Stimulated activated CD4-positive, alpha-beta T cell treated with anti-CD3 and anti-CD28 coated beads, Interleukin-1b, Interleukin-23, amount 100 ng/mL, for 48 hours (primary cell): Measurements from ENCODE around the gene LRRK2.
"Not testable (repeated sequence)": the region's sequence is repeated elsewhere in the genome, so short reads cannot be mapped to it uniquely, and the experiment has no call there.

Source experiments
- DNase-seq: peaks from one replicate; pipeline ENCODE4 v3.0.0-alpha.2; 2020

LRRK2 gene

DNA sequence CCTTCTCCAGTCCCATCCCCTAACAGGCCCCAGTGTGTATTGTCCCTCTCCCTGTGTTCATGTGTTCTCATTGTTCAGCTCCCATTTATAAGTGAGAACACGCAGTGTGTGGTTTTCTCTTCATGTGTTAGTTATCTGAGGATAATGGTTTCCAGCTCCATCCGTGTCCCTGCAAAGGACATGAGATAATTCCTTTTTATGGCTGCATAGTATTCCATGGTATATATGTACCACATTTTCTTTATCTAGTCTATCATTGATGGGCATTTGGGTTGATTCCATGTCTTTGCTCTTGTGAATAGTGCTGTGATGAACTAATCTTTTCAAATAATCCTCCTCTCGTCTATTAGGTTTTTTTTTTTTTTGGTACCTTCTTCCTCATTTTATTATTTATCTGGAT is 25.9 kb downstream of the LRRK2 start:
- DNase-seq: not testable (repeated sequence)

DNA sequence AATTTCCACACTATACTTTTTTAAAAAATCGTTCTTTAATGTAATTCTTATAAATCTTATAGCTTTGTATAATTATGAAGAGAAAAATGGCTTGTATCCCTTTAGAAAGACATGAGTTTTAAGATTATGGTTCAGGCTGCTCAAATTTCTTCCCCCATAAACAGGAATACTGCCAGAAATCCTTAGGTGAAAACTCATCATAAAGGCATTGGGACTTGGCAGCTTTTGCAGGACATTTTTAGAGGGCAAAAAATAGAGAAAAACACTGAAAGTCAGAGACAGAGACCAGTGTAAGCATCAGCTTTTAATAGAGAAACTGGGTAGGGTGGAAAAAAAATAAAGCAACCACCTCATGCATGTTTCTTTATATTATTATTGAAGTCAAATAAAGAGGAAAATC is 29.1 kb downstream of the LRRK2 start:
- no peak for DNase-seq

DNA sequence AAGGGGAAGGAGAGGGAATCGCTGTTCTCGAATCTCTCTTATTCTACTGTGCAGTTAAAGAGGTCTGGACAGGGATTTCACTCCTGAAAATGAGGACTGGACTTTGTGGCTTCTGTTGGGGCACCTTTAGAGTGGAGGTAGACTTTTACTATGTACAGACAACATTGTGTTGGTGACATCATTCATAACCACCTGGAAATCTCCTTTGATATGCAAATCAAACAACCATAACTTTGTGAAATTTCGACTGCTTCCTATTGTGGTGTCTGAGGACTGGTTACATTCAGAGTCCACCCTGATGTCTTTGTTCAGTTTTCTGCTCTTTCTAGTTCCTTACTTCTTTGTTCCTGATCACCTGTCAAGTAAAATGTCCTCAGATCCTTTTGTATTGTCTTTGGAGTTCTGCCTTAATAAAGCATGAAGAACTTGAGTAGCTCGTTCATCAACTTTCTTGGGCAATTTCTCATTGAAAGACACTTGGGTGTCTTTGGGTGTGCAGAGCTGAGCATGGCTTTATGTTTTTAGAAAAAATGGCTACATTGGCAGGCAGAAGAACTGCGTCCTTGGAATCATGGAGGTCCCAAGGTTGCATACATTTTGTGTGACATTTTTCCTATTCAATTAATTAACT is 29.8 kb downstream of the LRRK2 start:
- DNase-seq: no peak

DNA sequence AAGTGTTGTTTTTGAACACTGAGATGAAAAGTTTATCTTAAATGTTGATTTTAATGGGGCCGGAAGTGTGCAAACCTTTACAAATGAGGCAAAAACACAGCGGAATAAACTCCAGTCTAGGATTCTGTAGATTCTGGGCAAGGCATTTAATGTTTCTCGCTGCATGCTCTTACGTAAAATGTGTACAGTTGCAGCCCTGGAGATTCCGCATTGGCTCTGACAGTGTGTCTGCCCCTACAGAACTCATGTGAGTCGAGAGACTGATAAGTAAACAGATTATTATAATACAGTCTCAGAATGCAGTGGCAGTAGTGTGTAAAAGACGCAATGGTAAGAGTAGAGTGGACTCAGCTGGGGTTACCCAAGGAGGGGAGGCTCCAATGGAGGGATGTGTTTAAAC is 33.6 kb downstream of the LRRK2 start:
- no peak for DNase-seq

DNA sequence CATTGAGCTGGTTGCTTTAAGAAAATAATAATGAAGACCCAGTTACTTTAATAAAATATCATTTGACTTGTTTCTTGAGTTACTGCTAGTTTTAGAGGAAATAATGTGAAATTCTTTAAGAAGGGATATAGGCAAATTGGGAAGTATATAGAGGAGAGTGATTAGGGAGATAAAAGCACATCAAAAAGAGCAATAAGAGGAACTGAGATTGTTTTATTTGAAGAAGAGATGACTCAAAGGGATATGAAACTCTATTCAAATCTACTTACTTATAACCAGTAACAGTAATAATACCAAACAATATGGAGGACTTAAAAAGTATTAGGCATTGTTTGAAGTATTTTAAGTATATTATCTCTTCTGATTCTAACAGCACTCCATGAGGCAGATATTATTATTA is 37.1 kb downstream of the LRRK2 start:
- no peak for DNase-seq

DNA sequence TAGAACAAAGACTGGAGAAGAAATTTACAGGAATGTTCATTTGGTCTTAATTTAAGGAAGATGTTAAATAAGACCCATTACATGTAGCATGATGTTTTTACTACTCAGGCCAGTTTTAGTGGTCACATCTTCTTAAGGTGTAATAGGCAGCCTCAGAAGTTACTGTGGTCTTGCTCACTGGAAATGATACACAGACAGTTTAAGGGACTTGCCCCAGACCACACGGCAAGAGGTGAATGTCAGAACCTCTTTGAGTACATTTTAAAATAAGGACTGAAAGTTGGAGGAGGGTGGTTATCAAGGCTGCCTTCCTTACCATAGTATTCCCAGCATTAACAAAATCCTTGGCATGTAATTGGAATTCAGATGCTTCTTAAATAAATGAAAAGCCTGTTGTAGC is 37.9 kb downstream of the LRRK2 start:
- no peak for DNase-seq

DNA sequence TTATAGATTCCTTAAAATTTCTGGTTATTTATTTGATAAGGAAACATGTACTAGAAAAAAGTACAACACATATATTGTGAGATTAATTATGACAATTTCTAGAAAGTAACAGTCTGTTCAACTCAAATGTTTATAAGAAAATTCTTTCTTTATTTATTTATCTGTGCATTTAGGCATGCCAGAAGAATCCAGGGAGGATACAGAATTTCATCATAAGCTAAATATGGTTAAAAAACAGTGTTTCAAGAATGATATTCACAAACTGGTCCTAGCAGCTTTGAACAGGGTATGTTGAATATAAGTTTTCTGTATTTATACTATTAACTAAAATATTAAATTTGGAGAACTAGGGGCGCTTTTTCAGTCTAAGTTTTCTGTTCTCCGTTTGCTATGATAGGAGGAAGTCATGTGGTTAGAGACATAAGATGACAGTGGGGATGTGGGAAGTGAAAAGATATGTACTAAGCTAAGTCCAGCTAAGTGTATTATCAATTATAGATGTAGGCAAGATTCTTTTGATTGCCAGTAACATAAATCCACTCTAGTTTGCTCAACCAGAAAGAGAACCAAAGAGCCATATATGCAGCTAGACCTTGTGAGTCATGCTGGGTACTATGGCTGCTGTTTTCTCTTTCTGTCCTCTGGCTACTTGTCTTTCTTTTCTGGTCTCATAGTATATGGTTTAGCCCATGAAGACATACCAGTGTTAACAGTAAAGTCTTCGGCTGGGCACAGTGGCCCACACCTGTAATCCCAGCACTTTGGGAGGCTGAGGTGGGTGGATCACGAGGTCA is 39.0 kb downstream of the LRRK2 start:
- DNase-seq: no peak

DNA sequence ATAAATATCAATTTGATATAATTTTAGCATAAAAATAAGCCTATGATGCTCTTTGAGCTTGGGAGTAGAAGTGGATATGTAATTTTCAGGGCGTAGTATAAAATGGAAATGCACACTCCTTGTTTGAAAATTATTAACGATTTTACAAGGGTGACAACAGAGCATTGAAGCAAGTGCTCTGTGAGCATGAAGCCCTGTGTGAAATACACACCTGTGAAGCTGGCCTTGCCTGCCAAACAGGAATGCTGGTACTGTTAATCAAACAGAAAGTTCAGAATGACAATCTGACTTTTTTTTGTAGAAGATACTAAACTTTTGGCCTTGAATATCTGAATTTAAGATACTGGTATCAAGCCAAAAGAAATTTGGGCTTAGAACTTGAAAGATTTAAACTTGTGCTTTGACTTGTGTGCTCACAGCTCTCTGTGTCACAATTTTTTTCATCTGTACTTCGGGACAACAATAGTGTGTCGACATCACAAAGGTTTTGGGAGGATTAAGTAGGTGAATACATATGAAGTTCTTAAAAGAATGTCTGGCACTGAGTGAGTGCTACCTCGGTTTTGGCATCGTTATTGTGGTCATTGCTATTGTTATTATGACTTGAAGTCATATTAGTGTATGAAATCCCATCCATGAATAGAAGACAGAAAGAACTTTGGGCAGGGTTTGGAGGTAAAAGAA is 47.3 kb downstream of the LRRK2 start:
- DNase-seq: no peak

DNA sequence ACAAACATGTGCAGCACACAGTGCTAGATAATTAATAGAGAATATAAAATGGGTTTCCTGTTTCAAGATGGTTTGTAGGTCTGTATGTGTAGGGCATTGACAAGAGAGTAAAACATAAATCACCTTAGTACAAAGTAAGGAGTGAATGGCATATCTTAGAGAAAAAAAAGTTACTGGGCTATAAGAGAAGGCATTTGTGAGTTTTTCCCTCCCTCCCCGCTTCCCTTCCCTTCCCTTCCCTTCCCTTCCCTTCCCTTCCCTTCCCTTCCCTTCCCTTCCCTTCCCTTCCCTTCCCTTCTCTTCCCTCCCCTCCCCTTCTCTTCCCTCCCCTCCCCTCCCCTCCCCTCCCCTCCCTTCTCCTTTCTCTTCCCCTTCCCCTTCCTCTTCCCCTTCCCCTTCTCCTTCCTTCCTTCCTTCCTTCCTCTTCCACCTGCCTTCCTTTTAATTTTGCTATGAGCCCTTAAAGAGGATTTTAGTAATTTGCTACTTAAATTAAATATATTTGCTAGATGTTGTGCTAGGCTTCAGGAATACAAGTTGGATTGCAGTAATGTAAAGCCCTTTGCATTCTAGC is 57.1 kb downstream of the LRRK2 start:
- no peak for DNase-seq

DNA sequence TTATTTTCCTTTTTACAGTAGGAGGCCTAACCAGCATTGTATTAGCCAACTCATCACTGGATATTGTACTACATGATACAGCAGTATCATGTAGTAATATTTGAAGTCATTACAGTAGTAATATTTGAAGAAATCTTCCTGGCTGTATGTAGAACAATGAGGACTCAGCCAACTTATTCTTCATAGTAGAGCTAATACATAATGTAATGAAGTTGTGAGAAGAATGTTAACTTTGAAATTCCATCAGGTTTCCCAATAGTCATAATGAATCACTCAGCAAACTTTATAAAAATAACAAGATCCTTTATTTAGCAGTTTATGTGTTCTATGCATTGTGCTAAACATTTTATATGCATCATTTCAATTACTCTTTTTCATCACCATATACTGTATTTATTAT is 61.8 kb downstream of the LRRK2 start:
- no peak for DNase-seq

DNA sequence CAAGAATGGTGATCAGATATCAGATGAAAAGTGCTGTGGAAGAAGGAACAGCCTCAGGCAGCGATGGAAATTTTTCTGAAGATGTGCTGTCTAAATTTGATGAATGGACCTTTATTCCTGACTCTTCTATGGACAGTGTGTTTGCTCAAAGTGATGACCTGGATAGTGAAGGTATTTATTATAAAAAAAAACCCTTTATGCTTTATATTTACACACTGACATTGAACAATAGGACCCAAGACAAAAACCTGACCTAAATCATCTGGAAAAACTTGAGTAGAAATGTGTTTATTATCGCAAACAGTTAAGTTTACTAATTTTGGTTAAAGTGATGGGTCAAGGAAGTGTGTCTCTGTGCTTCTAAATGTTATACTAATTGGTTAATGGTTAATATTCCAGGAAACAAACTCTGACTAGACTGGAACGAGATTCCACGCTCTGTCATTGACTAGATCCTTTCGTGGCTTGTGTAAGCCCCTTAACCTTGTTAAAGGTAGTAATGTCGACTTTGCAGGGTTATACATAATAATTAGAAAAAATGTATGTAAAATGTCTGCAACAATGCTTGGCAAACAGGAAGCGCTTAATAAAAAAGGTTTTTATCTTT is 62.7 kb downstream of the LRRK2 start:
- no peak for DNase-seq

DNA sequence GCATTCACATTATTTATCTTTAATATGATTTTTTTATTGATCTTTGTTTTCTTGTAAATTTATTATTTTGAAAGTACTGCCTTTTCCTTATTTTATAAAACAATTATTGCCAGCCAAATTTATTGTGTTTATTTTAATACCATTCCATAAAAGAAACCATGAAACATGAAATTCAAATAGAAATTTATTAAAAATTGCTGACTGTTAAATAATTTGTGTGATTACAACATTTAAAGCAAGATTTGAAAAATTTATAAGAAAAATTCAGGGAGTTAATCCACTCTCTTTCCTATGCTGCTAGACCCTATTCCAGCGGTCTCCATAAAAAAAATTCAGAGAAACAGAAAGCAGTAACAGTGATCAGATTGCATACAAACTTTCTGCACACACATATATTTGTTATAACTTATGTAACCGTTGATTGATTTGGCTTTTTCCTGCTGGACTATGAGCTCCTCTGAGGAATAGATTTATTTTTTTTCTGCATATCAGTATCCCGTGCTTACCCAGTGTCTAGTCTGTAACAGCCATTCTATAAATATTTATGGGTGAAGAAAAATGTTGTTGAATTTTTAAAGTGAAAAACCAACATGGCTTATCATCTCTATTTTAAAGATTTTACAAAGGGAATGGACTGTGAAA is 68.1 kb downstream of the LRRK2 start:
- DNase-seq: no peak

DNA sequence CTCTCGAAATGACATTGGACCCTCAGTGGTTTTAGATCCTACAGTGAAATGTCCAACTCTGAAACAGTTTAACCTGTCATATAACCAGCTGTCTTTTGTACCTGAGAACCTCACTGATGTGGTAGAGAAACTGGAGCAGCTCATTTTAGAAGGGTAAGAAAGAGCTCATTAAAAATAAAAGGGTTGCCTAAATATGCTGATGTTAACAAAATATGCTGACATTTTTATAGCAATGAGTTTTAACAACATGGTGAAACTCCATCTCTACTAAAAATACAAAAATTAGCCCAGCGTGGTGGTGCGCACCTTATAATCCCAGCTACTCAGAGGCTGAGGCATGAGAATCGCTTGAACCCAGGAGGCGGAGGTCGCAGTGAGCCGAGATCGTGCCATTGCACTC is 73.5 kb downstream of the LRRK2 start:
- DNase-seq: no peak

DNA sequence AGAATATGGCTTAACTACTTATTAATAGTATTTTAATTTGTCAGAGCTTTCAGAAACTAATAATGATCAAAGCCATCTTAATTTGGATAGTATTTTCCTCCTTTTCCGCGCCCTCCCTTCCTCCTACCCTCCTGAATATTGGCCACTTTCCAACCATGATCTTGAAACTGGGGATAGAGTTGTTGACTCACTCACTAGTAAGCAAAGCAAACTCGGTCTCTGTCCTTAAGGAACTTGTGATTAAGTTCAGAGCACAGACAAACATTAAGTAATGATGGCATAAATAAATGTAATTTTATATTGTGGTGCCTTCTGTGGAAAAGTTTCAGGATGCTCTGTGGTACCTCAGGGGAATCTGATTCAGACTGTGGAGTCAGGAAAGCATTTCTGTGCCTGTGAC is 75.7 kb downstream of the LRRK2 start:
- no peak for DNase-seq

DNA sequence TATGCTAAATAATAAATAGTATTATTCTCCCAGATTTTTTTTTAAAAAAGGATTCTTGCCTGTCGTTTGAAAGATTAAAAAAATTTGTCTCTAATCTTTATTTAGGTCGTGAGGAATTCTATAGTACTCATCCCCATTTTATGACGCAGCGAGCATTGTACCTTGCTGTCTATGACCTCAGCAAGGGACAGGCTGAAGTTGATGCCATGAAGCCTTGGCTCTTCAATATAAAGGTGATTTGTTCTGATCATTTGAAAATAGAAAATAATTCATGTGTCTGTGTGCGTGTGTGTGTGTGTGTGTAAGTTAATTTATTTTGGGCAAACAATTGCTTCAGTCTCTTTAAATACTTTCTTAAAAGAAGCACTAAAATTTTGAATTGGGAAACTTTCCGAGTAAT is 84.2 kb downstream of the LRRK2 start:
- no peak for DNase-seq

DNA sequence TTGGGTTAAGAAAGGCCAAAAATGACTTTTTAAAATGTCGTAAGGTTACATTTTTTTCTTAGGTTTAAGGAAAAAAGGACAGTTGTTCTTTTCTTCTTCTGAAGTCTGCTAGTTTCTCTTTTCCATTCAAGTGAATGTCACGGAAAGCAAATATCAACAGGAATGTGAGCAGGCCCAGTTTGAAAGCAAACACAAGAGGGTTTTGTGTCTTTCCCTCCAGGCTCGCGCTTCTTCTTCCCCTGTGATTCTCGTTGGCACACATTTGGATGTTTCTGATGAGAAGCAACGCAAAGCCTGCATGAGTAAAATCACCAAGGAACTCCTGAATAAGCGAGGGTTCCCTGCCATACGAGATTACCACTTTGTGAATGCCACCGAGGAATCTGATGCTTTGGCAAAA is 85.4 kb downstream of the LRRK2 start:
- no peak for DNase-seq

DNA sequence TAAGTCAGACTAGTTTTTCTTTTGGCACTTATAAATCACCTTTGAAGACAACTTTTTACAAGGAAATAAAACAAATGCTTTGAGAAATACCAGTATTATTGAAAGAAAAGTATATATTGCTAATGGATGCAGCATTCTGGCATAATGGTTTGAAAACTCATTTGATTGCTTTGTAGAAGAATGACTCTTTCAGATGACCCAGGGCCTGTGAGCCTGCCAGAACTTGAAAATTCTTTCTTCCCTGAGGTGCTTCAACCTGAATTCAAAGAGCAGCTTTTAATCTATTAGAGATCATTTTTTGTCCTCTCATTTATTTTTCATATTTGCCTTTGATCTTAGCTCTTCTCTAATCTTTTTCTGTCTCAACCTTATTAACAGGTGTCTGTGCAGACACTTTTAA is 87.4 kb downstream of the LRRK2 start:
- no peak for DNase-seq

DNA sequence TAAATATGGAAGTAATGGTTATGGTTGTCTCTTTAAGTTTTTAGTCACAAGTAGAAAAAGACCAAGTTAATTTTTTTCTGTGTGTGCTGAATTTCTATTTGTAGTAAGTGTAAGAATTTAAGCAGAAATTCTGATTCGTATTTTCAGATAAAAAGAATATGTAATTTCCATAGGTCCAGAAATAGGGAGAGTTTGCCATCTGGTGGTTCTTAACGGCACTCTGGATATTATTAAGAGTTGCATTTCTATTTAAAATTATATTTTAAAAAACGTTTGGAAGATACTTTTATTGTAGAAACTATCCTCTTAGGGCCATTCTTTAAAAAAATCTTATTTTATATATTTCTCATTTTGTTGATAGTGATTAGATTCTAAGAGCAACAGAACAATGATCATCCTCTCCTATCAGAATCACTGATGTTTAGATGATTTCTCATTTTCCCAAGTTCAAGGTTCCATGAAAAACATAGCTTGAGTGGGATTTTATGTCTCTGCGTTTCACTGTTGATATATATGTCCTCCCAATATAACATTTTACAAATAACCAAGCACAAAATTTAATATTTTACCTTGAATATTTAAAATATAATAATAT is 88.3 kb downstream of the LRRK2 start:
- DNase-seq: no peak

DNA sequence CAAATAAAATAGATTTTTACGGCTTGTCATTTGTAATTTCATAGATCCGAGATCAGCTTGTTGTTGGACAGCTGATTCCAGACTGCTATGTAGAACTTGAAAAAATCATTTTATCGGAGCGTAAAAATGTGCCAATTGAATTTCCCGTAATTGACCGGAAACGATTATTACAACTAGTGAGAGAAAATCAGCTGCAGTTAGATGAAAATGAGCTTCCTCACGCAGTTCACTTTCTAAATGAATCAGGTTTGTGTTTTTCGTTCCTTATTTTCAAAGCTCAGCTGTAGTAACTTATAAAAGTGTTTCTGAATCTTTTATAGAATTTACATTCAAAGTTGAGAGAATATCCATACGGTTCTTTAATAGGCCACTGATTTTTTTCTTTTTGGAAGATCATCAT is 89.1 kb downstream of the LRRK2 start:
- DNase-seq: no peak

DNA sequence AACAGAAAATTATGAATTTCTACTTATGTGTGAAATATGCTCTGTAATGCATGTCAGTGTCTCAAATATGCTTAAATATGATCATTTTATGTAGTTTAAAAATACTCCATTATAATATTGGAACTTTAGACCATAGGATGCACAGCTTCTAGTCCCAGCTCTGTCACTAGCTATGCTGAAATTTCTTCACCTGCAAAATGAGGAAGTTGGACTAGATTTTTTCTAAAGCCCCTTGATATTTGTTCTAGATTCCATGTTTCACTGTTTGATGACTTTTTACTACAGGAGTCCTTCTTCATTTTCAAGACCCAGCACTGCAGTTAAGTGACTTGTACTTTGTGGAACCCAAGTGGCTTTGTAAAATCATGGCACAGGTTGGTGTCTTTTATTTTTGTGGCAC is 90.1 kb downstream of the LRRK2 start:
- DNase-seq: no peak

DNA sequence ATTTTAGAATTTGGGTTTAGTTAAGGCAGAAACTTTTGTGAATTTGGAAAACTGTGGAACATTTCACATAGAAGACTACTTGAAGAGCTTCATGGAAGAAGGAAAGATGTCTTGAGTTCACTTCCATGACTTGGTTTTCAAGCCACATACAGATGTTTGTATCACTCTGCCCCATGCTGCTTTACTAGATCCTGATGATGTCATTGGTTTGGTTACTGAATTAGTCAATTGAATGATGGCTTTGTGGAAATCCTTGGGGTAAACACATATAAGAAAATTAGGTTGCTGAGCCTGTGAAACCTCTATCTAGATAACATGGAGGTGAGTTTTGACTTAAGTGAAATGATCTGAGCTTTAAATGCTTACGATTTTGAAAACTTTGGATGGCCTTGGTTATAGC is 90.6 kb downstream of the LRRK2 start:
- no peak for DNase-seq

DNA sequence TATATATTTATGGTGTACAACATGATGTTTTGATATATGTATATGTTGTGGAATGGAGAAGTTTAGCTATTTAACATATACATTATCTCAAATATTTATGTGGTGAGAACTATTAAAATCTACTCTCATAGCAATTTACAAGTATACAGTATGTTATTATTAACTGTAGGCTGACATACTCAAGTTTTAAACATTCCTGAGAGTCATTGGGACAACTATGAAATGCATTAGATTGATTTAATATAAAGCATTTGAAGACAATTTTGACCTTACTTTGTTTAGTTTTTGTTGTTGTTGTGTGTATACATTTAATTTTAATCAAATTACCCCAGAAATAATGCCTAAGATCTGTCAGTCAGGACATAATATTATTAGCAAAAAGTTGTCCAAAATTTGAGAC is 99.5 kb downstream of the LRRK2 start:
- DNase-seq: no peak
